Neutrophil (primary cell): ENCODE data around the gene ZBTB42.

ENCODE experiments used
- H3K27ac ChIP-seq: fragments of 200-600 bp; sonication (generic); 2 replicates; pipeline ENCODE4 v1.5.1; 2016; ENCODE audit warnings: mild to moderate bottlenecking, moderate library complexity
- H3K27me3 ChIP-seq: fragments of 200-600 bp; sonication (generic); 2 replicates; pipeline ENCODE4 v1.6.0; 2016; ENCODE audit warnings: mild to moderate bottlenecking
- H3K36me3 ChIP-seq: fragments of 200-600 bp; sonication (generic); 2 replicates; pipeline ENCODE4 v1.5.1; 2017
- H3K4me1 ChIP-seq, 2 experiments: fragments of 200-600 bp in 1 of 2; sonication (generic) in 1 of 2; 1 replicate in 1 of 2; 2 replicates in 1 of 2; pipeline versions ENCODE4 v1.5.1 to v1.6.1; 2013 to 2016; ENCODE audit warnings: low read depth in 1 of 2, low read length in 1 of 2, mild to moderate bottlenecking in 1 of 2, moderate library complexity in 1 of 2; ENCODE audit not compliant: control insufficient read depth in 1 of 2, insufficient read depth in 1 of 2
- H3K4me3 ChIP-seq, 2 experiments: fragments of 200-600 bp in 1 of 2; sonication (generic) in 1 of 2; 1 replicate in 1 of 2; 2 replicates in 1 of 2; pipeline ENCODE4 v1.5.1; 2013 to 2016; ENCODE audit warnings: low read depth in 1 of 2, low read length in 1 of 2, mild to moderate bottlenecking in 1 of 2, moderate library complexity in 1 of 2
- H3K9me3 ChIP-seq: fragments of 200-600 bp; sonication (generic); 2 replicates; pipeline ENCODE4 v1.5.1; 2016
- CTCF ChIP-seq: fragments of 200-600 bp; sonication (generic); IDR thresholded peaks from 2 replicates; pipeline ENCODE4 v1.5.1; 2016; ENCODE audit warnings: antibody characterized with exemption

The ZBTB42 gene

GRCh38 chr14:104794099-104794498, 6.8 kb upstream of the ZBTB42 start:
- peaks cover 18 to 25% of the 10 kb centered on the region in 2 experiments for H3K4me1 ChIP-seq
- no peak for TF ChIP-seq CTCF
- peak overlapping the region; percentile 80 to 88 for H3K4me3 ChIP-seq

GRCh38 chr14:104794631-104794992, 6.3 kb upstream of the ZBTB42 start:
- no peak for TF ChIP-seq CTCF
- H3K4me1 ChIP-seq, result peaks cover 18 to 25% of the 10 kb centered on the region in 2 experiments
- H3K36me3 ChIP-seq, result peaks cover 30% of the 10 kb centered on the region
- H3K27me3 ChIP-seq, result peaks cover 38% of the 10 kb centered on the region
- H3K4me3 ChIP-seq, result peak overlapping the region; percentile 80 to 88
- peak overlapping the region; percentile 81 for H3K27ac ChIP-seq
- no peaks in the 10 kb centered on the region for H3K9me3 ChIP-seq

More at GRCh38 chr14:104794099-104794498, 6.8 kb upstream of the ZBTB42 start:
- H3K27ac ChIP-seq, result peak overlapping the region; percentile 81
- H3K27me3 ChIP-seq, result peaks cover 33% of the 10 kb centered on the region
- H3K36me3 ChIP-seq, result peaks cover 35% of the 10 kb centered on the region
- H3K9me3 ChIP-seq, result no peaks in the 10 kb centered on the region

- Histone ChIP-seq H3K4me3 (peak within 1 kb of the TSS; percentile 80 to 88), H3K27ac (peak within 1 kb of the TSS; percentile 81), H3K9me3 (no peaks in the 10 kb centered on the region), H3K27me3 (peaks cover 44% of the 10 kb centered on the region), H3K4me1 (peaks cover 20 to 30% of the 10 kb centered on the region in 2 experiments), H3K36me3 (peaks cover 24% of the 10 kb centered on the region)
- TF ChIP-seq CTCF, result no peak
Observed at GRCh38 chr14:104794993-104795780, 5.7 kb upstream of the ZBTB42 start, which contains the start of gene AKT1. AKT1 (minus strand) TSS chr14:104795748; CDS start chr14:104792643, 3,105 bp downstream.

GRCh38 chr14:104795781-104796686, 4.9 kb upstream of the ZBTB42 start:
- peak overlapping the region; percentile 56 to 66 for H3K4me3 ChIP-seq
- H3K9me3 ChIP-seq, result no peaks in the 10 kb centered on the region
- peaks cover 15% of the 10 kb centered on the region for H3K36me3 ChIP-seq
- peaks cover 23 to 33% of the 10 kb centered on the region in 2 experiments for H3K4me1 ChIP-seq
- no peak for TF ChIP-seq CTCF
- peaks cover 50% of the 10 kb centered on the region for H3K27me3 ChIP-seq
- peak overlapping the region; percentile 61 for H3K27ac ChIP-seq

- no peak for TF ChIP-seq CTCF
- peaks cover 56% of the 10 kb centered on the region for H3K27me3 ChIP-seq
- H3K9me3 ChIP-seq, result no peaks in the 10 kb centered on the region
- H3K4me1 ChIP-seq, result peaks cover 30 to 40% of the 10 kb centered on the region in 2 experiments
- no peak overlapping the region for H3K27ac ChIP-seq
- peaks cover 9% of the 10 kb centered on the region for H3K36me3 ChIP-seq
- no peak overlapping the region for H3K4me3 ChIP-seq
Observed at GRCh38 chr14:104796687-104797081, 4.2 kb upstream of the ZBTB42 start.
